GM12878 (cell line): ENCODE results near the gene EXOSC2. TPM values are rescaled to one million over a fixed set of nuclear protein-coding genes. Genes with fewer than 3 reads are reported as not detected.

Experiments used
- BHLHE40 ChIP-seq, 2 experiments: fragments of 450-650 bp in 1 of 2; IDR thresholded peaks; 2 replicates each; pipeline ENCODE4 v1.6.1; 2011 to 2017; ENCODE audit warnings: low read depth in 2 of 2, borderline replicate concordance in 1 of 2, improper control_type of control experiment in 1 of 2, low read length in 1 of 2, mild to moderate bottlenecking in 1 of 2
- CBX5 ChIP-seq: sonication (generic); IDR thresholded peaks from 2 replicates; pipeline ENCODE4 v1.6.1; 2016; ENCODE audit warnings: low read depth, moderate library complexity, mild to moderate bottlenecking, inconsistent platforms
- CEBPB ChIP-seq, 2 experiments: fragments of 150-350 bp in 1 of 2; IDR thresholded peaks; 2 replicates each; pipeline ENCODE4 v1.6.1; 2012 to 2014; ENCODE audit warnings: low read depth in 2 of 2, low read length in 2 of 2, borderline replicate concordance in 1 of 2, inconsistent platforms in 1 of 2
- CREM ChIP-seq: IDR thresholded peaks from 2 replicates; pipeline ENCODE4 v1.6.1; 2014; ENCODE audit warnings: antibody characterized with exemption, low read depth
- HDAC2 ChIP-seq: fragments of 200-600 bp; sonication (generic); IDR thresholded peaks from 2 replicates; pipeline ENCODE4 v1.6.1; 2017
- IRF4 ChIP-seq: IDR thresholded peaks from 2 replicates; pipeline ENCODE4 v1.6.1; 2011; ENCODE audit warnings: low read depth, low read length
- KAT2A ChIP-seq: conservative IDR thresholded peaks from 2 replicates; pipeline ENCODE4 v1.6.1; 2011; ENCODE audit warnings: low read depth, low read length; ENCODE audit not compliant: control insufficient read depth
- LARP7 ChIP-seq: fragments of 450-650 bp; IDR thresholded peaks from 2 replicates; pipeline ENCODE4 v1.6.1; 2017; ENCODE audit warnings: mild to moderate bottlenecking
- MTA3 ChIP-seq: IDR thresholded peaks from 2 replicates; pipeline ENCODE4 v1.6.1; 2012; ENCODE audit warnings: low read length, inconsistent platforms, borderline replicate concordance
- SMC3 ChIP-seq: IDR thresholded peaks from 2 replicates; pipeline ENCODE4 v1.6.1; 2011; ENCODE audit warnings: low read length, improper control_type of control experiment, borderline replicate concordance
- SP1 ChIP-seq: IDR thresholded peaks from one replicate; pipeline ENCODE4 v1.6.1; 2011; ENCODE audit warnings: low read depth, low read length
- ZNF24 ChIP-seq: fragments of 450-650 bp; IDR thresholded peaks from 2 replicates; pipeline ENCODE4 v1.6.1; 2017; ENCODE audit warnings: antibody characterized with exemption, mild to moderate bottlenecking
- polyA plus RNA-seq, 11 experiments: library from polyadenylated mRNA; depleted of rRNA in 4 of 11; unstranded in 6 of 11; stranded (reverse) in 5 of 11; fragments of >200 nt; fragmentation: Nextera tagmentation in 4 of 11; fragmentation: Illumina TruSeq in 1 of 11; extraction: Ambion mirVana in 4 of 11; extraction: Trizol in 1 of 11; gene quantifications; 1 replicate in 1 of 11; 2 replicates in 10 of 11; pipeline versions ENCODE4 v1.2.1 to v1.2.3, GENCODE V29; 2011 to 2016; ENCODE audit warnings: inconsistent platforms in 2 of 11, missing spikeins in 2 of 11, low read depth in 1 of 11
- total RNA-seq, 4 experiments: library from RNA; depleted of rRNA in 3 of 4; stranded (reverse); fragments of >200 nt in 3 of 4; fragmentation: Illumina TruSeq in 1 of 4; extraction: Trizol in 1 of 4; gene quantifications; 2 replicates each; pipeline versions ENCODE4 v1.2.1 to v1.2.3, GENCODE V29; 2013 to 2021
- TF ChIP-seq, protein P1 (sequence below): fragments of 450-650 bp; IDR thresholded peaks from 2 replicates; pipeline ENCODE4 v1.6.1; 2017; ENCODE audit warnings: mild to moderate bottlenecking, low read depth, inconsistent platforms; ENCODE audit not compliant: poor library complexity, severe bottlenecking
- TF ChIP-seq, protein P2 (sequence below): fragments of 450-650 bp; IDR thresholded peaks from 2 replicates; pipeline ENCODE4 v1.6.1; 2016; ENCODE audit warnings: mild to moderate bottlenecking, moderate library complexity, borderline replicate concordance
- TF ChIP-seq, protein P3 (sequence below): fragments of 450-650 bp; formaldehyde crosslinking; IDR thresholded peaks from 2 replicates; pipeline ENCODE4 v1.4.0; 2022; ENCODE audit warnings: mild to moderate bottlenecking, moderate library complexity
- TF ChIP-seq, protein P4 (sequence below): IDR thresholded peaks from 2 replicates; pipeline ENCODE4 v1.6.1; 2011; ENCODE audit warnings: mild to moderate bottlenecking, low read depth, low read length, moderate library complexity; ENCODE audit not compliant: insufficient replicate concordance
- TF ChIP-seq, protein P5 (sequence below): fragments of 450-650 bp; IDR thresholded peaks from 2 replicates; pipeline ENCODE4 v1.6.1; 2016; ENCODE audit warnings: mild to moderate bottlenecking

Gene EXOSC2
- total and polyA plus RNA-seq, 10 of the 15 experiments (the other 5 are each of a cell fraction or from before 2014, with no cell fraction given): 26.3 to 55.0 (median 48.0) TPM

DNA sequence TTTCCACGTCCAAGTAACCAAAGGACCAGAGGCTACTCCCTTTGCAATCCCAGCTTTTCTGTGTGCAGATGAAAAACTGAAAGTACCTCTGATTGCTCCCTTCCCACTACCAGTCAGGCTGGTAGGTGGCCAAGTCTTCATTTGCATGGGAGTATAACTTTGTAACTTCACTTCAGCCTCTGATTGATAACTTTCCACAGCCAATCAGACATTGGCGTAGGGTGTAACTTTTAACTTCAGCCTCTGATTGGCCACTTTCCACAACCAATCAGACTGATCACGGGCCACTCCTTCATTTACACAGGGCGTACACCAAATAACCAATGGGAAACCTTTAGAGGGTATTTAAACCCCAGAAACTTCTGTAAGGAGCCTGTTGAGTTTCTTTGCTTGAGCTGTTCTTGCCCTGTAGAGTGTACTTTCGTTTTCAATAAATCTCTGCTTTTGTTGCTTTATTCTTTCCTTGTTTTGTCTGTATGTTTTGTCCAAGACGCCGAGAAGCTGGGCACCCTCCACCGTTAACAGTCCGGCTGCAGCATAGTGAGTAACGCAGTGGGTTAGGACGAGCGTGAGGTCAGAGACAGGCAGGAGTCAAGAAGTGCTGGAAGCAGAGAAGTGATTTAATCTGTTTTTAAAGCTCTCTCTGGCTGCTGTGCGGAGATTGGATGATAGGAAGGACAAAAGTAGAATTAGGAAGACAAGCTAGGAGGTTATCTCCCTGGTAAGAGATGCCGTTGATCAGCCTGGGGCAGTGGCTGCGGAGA is 3.5 kb upstream of the EXOSC2 start (continued):
- TF ChIP-seq, protein P1, sequence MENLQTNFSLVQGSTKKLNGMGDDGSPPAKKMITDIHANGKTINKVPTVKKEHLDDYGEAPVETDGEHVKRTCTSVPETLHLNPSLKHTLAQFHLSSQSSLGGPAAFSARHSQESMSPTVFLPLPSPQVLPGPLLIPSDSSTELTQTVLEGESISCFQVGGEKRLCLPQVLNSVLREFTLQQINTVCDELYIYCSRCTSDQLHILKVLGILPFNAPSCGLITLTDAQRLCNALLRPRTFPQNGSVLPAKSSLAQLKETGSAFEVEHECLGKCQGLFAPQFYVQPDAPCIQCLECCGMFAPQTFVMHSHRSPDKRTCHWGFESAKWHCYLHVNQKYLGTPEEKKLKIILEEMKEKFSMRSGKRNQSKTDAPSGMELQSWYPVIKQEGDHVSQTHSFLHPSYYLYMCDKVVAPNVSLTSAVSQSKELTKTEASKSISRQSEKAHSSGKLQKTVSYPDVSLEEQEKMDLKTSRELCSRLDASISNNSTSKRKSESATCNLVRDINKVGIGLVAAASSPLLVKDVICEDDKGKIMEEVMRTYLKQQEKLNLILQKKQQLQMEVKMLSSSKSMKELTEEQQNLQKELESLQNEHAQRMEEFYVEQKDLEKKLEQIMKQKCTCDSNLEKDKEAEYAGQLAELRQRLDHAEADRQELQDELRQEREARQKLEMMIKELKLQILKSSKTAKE: no peak
- no peak for TF ChIP-seq SMC3
- no peak for TF ChIP-seq IRF4
- TF ChIP-seq, protein P2, sequence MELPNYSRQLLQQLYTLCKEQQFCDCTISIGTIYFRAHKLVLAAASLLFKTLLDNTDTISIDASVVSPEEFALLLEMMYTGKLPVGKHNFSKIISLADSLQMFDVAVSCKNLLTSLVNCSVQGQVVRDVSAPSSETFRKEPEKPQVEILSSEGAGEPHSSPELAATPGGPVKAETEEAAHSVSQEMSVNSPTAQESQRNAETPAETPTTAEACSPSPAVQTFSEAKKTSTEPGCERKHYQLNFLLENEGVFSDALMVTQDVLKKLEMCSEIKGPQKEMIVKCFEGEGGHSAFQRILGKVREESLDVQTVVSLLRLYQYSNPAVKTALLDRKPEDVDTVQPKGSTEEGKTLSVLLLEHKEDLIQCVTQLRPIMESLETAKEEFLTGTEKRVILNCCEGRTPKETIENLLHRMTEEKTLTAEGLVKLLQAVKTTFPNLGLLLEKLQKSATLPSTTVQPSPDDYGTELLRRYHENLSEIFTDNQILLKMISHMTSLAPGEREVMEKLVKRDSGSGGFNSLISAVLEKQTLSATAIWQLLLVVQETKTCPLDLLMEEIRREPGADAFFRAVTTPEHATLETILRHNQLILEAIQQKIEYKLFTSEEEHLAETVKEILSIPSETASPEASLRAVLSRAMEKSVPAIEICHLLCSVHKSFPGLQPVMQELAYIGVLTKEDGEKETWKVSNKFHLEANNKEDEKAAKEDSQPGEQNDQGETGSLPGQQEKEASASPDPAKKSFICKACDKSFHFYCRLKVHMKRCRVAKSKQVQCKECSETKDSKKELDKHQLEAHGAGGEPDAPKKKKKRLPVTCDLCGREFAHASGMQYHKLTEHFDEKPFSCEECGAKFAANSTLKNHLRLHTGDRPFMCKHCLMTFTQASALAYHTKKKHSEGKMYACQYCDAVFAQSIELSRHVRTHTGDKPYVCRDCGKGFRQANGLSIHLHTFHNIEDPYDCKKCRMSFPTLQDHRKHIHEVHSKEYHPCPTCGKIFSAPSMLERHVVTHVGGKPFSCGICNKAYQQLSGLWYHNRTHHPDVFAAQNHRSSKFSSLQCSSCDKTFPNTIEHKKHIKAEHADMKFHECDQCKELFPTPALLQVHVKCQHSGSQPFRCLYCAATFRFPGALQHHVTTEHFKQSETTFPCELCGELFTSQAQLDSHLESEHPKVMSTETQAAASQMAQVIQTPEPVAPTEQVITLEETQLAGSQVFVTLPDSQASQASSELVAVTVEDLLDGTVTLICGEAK: no peak
- TF ChIP-seq CEBPB (IDR thresholded peaks at IDR 0.05; ENCODE audit: borderline replicate concordance in 1 of 2, low read depth in 2 of 2, low read length in 2 of 2): no peak
- no peak for TF ChIP-seq HDAC2
- no peak for TF ChIP-seq MTA3
- TF ChIP-seq BHLHE40 (IDR thresholded peaks at IDR 0.05; ENCODE audit: borderline replicate concordance in 1 of 2, low read depth in 2 of 2, low read length in 1 of 2): no peak; a peak in 1 of 4 replicates
- TF ChIP-seq ZNF24: no peak
- no peak for TF ChIP-seq LARP7
- peak; percentile 22 for TF ChIP-seq SP1
- TF ChIP-seq, protein P3, sequence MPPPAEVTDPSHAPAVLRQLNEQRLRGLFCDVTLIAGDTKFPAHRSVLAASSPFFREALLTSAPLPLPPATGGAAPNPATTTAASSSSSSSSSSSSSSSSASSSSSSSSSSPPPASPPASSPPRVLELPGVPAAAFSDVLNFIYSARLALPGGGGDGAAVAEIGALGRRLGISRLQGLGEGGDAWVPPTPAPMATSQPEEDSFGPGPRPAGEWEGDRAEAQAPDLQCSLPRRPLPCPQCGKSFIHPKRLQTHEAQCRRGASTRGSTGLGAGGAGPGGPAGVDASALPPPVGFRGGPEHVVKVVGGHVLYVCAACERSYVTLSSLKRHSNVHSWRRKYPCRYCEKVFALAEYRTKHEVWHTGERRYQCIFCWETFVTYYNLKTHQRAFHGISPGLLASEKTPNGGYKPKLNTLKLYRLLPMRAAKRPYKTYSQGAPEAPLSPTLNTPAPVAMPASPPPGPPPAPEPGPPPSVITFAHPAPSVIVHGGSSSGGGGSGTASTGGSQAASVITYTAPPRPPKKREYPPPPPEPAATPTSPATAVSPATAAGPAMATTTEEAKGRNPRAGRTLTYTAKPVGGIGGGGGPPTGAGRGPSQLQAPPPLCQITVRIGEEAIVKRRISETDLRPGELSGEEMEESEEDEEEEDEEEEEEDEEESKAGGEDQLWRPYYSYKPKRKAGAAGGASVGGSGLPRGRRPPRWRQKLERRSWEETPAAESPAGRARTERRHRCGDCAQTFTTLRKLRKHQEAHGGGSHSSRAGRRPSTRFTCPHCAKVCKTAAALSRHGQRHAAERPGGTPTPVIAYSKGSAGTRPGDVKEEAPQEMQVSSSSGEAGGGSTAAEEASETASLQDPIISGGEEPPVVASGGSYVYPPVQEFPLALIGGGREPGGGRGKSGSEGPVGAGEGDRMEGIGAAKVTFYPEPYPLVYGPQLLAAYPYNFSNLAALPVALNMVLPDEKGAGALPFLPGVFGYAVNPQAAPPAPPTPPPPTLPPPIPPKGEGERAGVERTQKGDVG (CRISPR knock-in tag): no peak
- no peak for TF ChIP-seq KAT2A
- no peak for TF ChIP-seq CREM
- no peak for TF ChIP-seq CBX5
- TF ChIP-seq, protein P4, sequence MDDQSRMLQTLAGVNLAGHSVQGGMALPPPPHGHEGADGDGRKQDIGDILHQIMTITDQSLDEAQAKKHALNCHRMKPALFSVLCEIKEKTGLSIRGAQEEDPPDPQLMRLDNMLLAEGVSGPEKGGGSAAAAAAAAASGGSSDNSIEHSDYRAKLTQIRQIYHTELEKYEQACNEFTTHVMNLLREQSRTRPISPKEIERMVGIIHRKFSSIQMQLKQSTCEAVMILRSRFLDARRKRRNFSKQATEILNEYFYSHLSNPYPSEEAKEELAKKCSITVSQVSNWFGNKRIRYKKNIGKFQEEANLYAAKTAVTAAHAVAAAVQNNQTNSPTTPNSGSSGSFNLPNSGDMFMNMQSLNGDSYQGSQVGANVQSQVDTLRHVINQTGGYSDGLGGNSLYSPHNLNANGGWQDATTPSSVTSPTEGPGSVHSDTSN: peak; percentile 72
- TF ChIP-seq, protein P5, sequence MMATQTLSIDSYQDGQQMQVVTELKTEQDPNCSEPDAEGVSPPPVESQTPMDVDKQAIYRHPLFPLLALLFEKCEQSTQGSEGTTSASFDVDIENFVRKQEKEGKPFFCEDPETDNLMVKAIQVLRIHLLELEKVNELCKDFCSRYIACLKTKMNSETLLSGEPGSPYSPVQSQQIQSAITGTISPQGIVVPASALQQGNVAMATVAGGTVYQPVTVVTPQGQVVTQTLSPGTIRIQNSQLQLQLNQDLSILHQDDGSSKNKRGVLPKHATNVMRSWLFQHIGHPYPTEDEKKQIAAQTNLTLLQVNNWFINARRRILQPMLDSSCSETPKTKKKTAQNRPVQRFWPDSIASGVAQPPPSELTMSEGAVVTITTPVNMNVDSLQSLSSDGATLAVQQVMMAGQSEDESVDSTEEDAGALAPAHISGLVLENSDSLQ: peak; percentile 92
